ENCODE results near the gene ARHGAP15.

Gene ARHGAP15

GRCh38 chr2:143336719-143337210, 207.5 kb downstream of the ARHGAP15 start:
- Histone ChIP-seq H3K4me1 (ENCODE audit: control insufficient read depth, insufficient read depth, low read length) (no peaks in the 10 kb centered on the region), H3K9me3 (ENCODE audit: control insufficient read depth, insufficient read depth, low read length) (no peaks in the 10 kb centered on the region), H3K36me3 (ENCODE audit: control insufficient read depth, insufficient read depth, low read length) (no peaks in the 10 kb centered on the region), H3K27ac (ENCODE audit: low read length) (no peak overlapping the region), H3K4me3 (ENCODE audit: low read length) (no peak overlapping the region), H3K27me3 (ENCODE audit: control insufficient read depth, insufficient read depth, low read length) (no peaks in the 10 kb centered on the region)
- no CpG with 5 or more reads among the region's 1 CpG for WGBS (ENCODE audit: insufficient coverage, insufficient read length)
- no peak for DNase-seq (ENCODE audit: low read depth, low spot score)

- H3K27ac ChIP-seq (ENCODE audit: low read length) = no peak overlapping the region
- no peak overlapping the region for H3K4me3 ChIP-seq (ENCODE audit: low read length)
- no peaks in the 10 kb centered on the region for H3K4me1 ChIP-seq (ENCODE audit: control insufficient read depth, insufficient read depth, low read length)
- H3K36me3 ChIP-seq (ENCODE audit: control insufficient read depth, insufficient read depth, low read length) = no peaks in the 10 kb centered on the region
- H3K27me3 ChIP-seq (ENCODE audit: control insufficient read depth, insufficient read depth, low read length) = no peaks in the 10 kb centered on the region
- no peaks in the 10 kb centered on the region for H3K9me3 ChIP-seq (ENCODE audit: control insufficient read depth, insufficient read depth, low read length)
- WGBS (ENCODE audit: insufficient coverage, insufficient read length) = 100% methylated on average over 1 of the region's 2 CpGs
- no peak for DNase-seq (ENCODE audit: low read depth, low spot score)
Measured at GRCh38 chr2:143341478-143341877, 212.3 kb downstream of the ARHGAP15 start.

GRCh38 chr2:143344780-143345179, 215.6 kb downstream of the ARHGAP15 start:
- no peak overlapping the region for H3K27ac ChIP-seq (ENCODE audit: low read length)
- no peaks in the 10 kb centered on the region for H3K36me3 ChIP-seq (ENCODE audit: control insufficient read depth, insufficient read depth, low read length)
- WGBS (ENCODE audit: insufficient coverage, insufficient read length) = no CpG with 5 or more reads among the region's 2 CpGs
- H3K9me3 ChIP-seq (ENCODE audit: control insufficient read depth, insufficient read depth, low read length) = no peaks in the 10 kb centered on the region
- H3K4me1 ChIP-seq (ENCODE audit: control insufficient read depth, insufficient read depth, low read length) = no peaks in the 10 kb centered on the region
- no peaks in the 10 kb centered on the region for H3K27me3 ChIP-seq (ENCODE audit: control insufficient read depth, insufficient read depth, low read length)
- no peak for DNase-seq (ENCODE audit: low read depth, low spot score)
- H3K4me3 ChIP-seq (ENCODE audit: low read length) = no peak overlapping the region

- Histone ChIP-seq H3K27ac (ENCODE audit: low read length) (no peak overlapping the region), H3K4me3 (ENCODE audit: low read length) (no peak overlapping the region), H3K4me1 (ENCODE audit: control insufficient read depth, insufficient read depth, low read length) (no peaks in the 10 kb centered on the region), H3K9me3 (ENCODE audit: control insufficient read depth, insufficient read depth, low read length) (no peaks in the 10 kb centered on the region), H3K36me3 (ENCODE audit: control insufficient read depth, insufficient read depth, low read length) (no peaks in the 10 kb centered on the region), H3K27me3 (ENCODE audit: control insufficient read depth, insufficient read depth, low read length) (no peaks in the 10 kb centered on the region)
- DNase-seq (ENCODE audit: low read depth, low spot score) = no peak
- no CpG with 5 or more reads among the region's 9 CpGs for WGBS (ENCODE audit: insufficient coverage, insufficient read length)
Measured at GRCh38 chr2:143345887-143346787, 216.9 kb downstream of the ARHGAP15 start.

GRCh38 chr2:143347271-143347695, 218.1 kb downstream of the ARHGAP15 start:
- H3K36me3 ChIP-seq (ENCODE audit: control insufficient read depth, insufficient read depth, low read length) = no peaks in the 10 kb centered on the region
- no CpG with 5 or more reads among the region's 10 CpGs for WGBS (ENCODE audit: insufficient coverage, insufficient read length)
- H3K4me1 ChIP-seq (ENCODE audit: control insufficient read depth, insufficient read depth, low read length) = no peaks in the 10 kb centered on the region
- no peak overlapping the region for H3K4me3 ChIP-seq (ENCODE audit: low read length)
- no peaks in the 10 kb centered on the region for H3K9me3 ChIP-seq (ENCODE audit: control insufficient read depth, insufficient read depth, low read length)
- no peak overlapping the region for H3K27ac ChIP-seq (ENCODE audit: low read length)
- no peaks in the 10 kb centered on the region for H3K27me3 ChIP-seq (ENCODE audit: control insufficient read depth, insufficient read depth, low read length)
- no peak for DNase-seq (ENCODE audit: low read depth, low spot score)

GRCh38 chr2:143347901-143348414, 218.7 kb downstream of the ARHGAP15 start:
- DNase-seq (ENCODE audit: low read depth, low spot score) = no peak
- Histone ChIP-seq H3K27ac (ENCODE audit: low read length) (no peak overlapping the region), H3K9me3 (ENCODE audit: control insufficient read depth, insufficient read depth, low read length) (no peaks in the 10 kb centered on the region), H3K4me1 (ENCODE audit: control insufficient read depth, insufficient read depth, low read length) (no peaks in the 10 kb centered on the region), H3K36me3 (ENCODE audit: control insufficient read depth, insufficient read depth, low read length) (no peaks in the 10 kb centered on the region), H3K4me3 (ENCODE audit: low read length) (no peak overlapping the region), H3K27me3 (ENCODE audit: control insufficient read depth, insufficient read depth, low read length) (no peaks in the 10 kb centered on the region)
- WGBS (ENCODE audit: insufficient coverage, insufficient read length) = no CpG with 5 or more reads among the region's 4 CpGs

GRCh38 chr2:143354050-143354750, 225.0 kb downstream of the ARHGAP15 start:
- Histone ChIP-seq H3K4me1 (ENCODE audit: control insufficient read depth, insufficient read depth, low read length) (no peaks in the 10 kb centered on the region), H3K4me3 (ENCODE audit: low read length) (no peak overlapping the region), H3K27me3 (ENCODE audit: control insufficient read depth, insufficient read depth, low read length) (no peaks in the 10 kb centered on the region), H3K9me3 (ENCODE audit: control insufficient read depth, insufficient read depth, low read length) (no peaks in the 10 kb centered on the region), H3K27ac (ENCODE audit: low read length) (no peak overlapping the region), H3K36me3 (ENCODE audit: control insufficient read depth, insufficient read depth, low read length) (no peaks in the 10 kb centered on the region)
- 100% methylated on average over 2 of the region's 13 CpGs for WGBS (ENCODE audit: insufficient coverage, insufficient read length)
- DNase-seq (ENCODE audit: low read depth, low spot score) = no peak

GRCh38 chr2:143355870-143356269, 226.7 kb downstream of the ARHGAP15 start:
- WGBS (ENCODE audit: insufficient coverage, insufficient read length) = no CpG with 5 or more reads among the region's 6 CpGs
- no peak overlapping the region for H3K4me3 ChIP-seq (ENCODE audit: low read length)
- H3K36me3 ChIP-seq (ENCODE audit: control insufficient read depth, insufficient read depth, low read length) = no peaks in the 10 kb centered on the region
- H3K27ac ChIP-seq (ENCODE audit: low read length) = no peak overlapping the region
- no peaks in the 10 kb centered on the region for H3K9me3 ChIP-seq (ENCODE audit: control insufficient read depth, insufficient read depth, low read length)
- H3K27me3 ChIP-seq (ENCODE audit: control insufficient read depth, insufficient read depth, low read length) = no peaks in the 10 kb centered on the region
- no peaks in the 10 kb centered on the region for H3K4me1 ChIP-seq (ENCODE audit: control insufficient read depth, insufficient read depth, low read length)
- DNase-seq (ENCODE audit: low read depth, low spot score) = no peak

GRCh38 chr2:143356336-143356735, 227.1 kb downstream of the ARHGAP15 start:
- H3K27ac ChIP-seq (ENCODE audit: low read length) = no peak overlapping the region
- no CpG with 5 or more reads among the region's 3 CpGs for WGBS (ENCODE audit: insufficient coverage, insufficient read length)

GRCh38 chr2:143356736-143357446, 227.7 kb downstream of the ARHGAP15 start:
- Histone ChIP-seq H3K4me3 (ENCODE audit: low read length) (no peak overlapping the region), H3K27ac (ENCODE audit: low read length) (no peak overlapping the region)
- no CpG with 5 or more reads among the region's 6 CpGs for WGBS (ENCODE audit: insufficient coverage, insufficient read length)

More at GRCh38 chr2:143356336-143356735, 227.1 kb downstream of the ARHGAP15 start:
- no peak for DNase-seq (ENCODE audit: low read depth, low spot score)
- Histone ChIP-seq H3K4me3 (ENCODE audit: low read length) (no peak overlapping the region), H3K36me3 (ENCODE audit: control insufficient read depth, insufficient read depth, low read length) (no peaks in the 10 kb centered on the region), H3K27me3 (ENCODE audit: control insufficient read depth, insufficient read depth, low read length) (no peaks in the 10 kb centered on the region), H3K4me1 (ENCODE audit: control insufficient read depth, insufficient read depth, low read length) (no peaks in the 10 kb centered on the region), H3K9me3 (ENCODE audit: control insufficient read depth, insufficient read depth, low read length) (no peaks in the 10 kb centered on the region)

More at GRCh38 chr2:143356736-143357446, 227.7 kb downstream of the ARHGAP15 start:
- Histone ChIP-seq H3K36me3 (ENCODE audit: control insufficient read depth, insufficient read depth, low read length) (no peaks in the 10 kb centered on the region), H3K4me1 (ENCODE audit: control insufficient read depth, insufficient read depth, low read length) (no peaks in the 10 kb centered on the region), H3K9me3 (ENCODE audit: control insufficient read depth, insufficient read depth, low read length) (no peaks in the 10 kb centered on the region), H3K27me3 (ENCODE audit: control insufficient read depth, insufficient read depth, low read length) (no peaks in the 10 kb centered on the region)
- DNase-seq (ENCODE audit: low read depth, low spot score) = no peak

Measured in iPS DF 6.9 (cell line).